ENCODE results near the gene SCAMP1. TPM values are rescaled to one million over a fixed set of nuclear protein-coding genes. Genes with fewer than 3 reads are reported as not detected.

SCAMP1 gene, protein sequence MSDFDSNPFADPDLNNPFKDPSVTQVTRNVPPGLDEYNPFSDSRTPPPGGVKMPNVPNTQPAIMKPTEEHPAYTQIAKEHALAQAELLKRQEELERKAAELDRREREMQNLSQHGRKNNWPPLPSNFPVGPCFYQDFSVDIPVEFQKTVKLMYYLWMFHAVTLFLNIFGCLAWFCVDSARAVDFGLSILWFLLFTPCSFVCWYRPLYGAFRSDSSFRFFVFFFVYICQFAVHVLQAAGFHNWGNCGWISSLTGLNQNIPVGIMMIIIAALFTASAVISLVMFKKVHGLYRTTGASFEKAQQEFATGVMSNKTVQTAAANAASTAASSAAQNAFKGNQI
- polyA plus RNA-seq (2012; rRNA removed) = 11.5 and 18.2 TPM in 2 replicates
- 17.2 and 20.0 TPM in 2 replicates for polyA plus RNA-seq (2012; cell fraction: cytosol; rRNA removed)
- polyA plus RNA-seq (2012; cell fraction: nucleus; rRNA removed) = 4.5 and 9.9 TPM in 2 replicates

- ChIA-PET CTCF (interaction anchor here (0.6 to 1.6 kb wide), 10 partner anchors 10 to 605 kb away, joined by 3 to 8 read pairs (median 4); partner anchors contain the start of gene AP3B1), POLR2A (interaction anchor here (0.6 to 3.4 kb wide), 7 partner anchors 9 to 665 kb away, joined by 3 to 29 read pairs (median 3); partner anchors contain the start of gene AP3B1)
- H3K79me2 ChIP-seq (ENCODE audit: insufficient read depth) = peaks cover 70% of the 10 kb centered on the region
- TF ChIP-seq ELF1 (IDR thresholded peaks at IDR 0.05) = peak; percentile 72
- peak; percentile 81 for TF ChIP-seq CHD2 (IDR thresholded peaks at IDR 0.05; ENCODE audit: low read length, partially characterized antibody)
- peak; percentile 23 for TF ChIP-seq SMC3 (IDR thresholded peaks at IDR 0.05; ENCODE audit: low read depth, low read length)
- TF ChIP-seq EZH2phosphoT487 (IDR thresholded peaks at IDR 0.05; ENCODE audit: borderline replicate concordance, low read depth) = no peak
- TF ChIP-seq, protein P1, sequence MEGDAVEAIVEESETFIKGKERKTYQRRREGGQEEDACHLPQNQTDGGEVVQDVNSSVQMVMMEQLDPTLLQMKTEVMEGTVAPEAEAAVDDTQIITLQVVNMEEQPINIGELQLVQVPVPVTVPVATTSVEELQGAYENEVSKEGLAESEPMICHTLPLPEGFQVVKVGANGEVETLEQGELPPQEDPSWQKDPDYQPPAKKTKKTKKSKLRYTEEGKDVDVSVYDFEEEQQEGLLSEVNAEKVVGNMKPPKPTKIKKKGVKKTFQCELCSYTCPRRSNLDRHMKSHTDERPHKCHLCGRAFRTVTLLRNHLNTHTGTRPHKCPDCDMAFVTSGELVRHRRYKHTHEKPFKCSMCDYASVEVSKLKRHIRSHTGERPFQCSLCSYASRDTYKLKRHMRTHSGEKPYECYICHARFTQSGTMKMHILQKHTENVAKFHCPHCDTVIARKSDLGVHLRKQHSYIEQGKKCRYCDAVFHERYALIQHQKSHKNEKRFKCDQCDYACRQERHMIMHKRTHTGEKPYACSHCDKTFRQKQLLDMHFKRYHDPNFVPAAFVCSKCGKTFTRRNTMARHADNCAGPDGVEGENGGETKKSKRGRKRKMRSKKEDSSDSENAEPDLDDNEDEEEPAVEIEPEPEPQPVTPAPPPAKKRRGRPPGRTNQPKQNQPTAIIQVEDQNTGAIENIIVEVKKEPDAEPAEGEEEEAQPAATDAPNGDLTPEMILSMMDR (IDR thresholded peaks at IDR 0.05) = no peak; the same call in 1 of the 2 replicates
- 0 out of 2 replicates have a peak, but pooled peaks have one; percentile 31 for TF ChIP-seq ZBTB33 (IDR thresholded peaks at IDR 0.05; ENCODE audit: borderline replicate concordance, low read depth)
- TF ChIP-seq TAF1 (IDR thresholded peaks at IDR 0.05; ENCODE audit: borderline replicate concordance, low read depth, low read length) = peak; percentile 71
- TF ChIP-seq TEAD4 (IDR thresholded peaks at IDR 0.05; ENCODE audit: borderline replicate concordance, insufficient read depth) = 0 out of 2 replicates have a peak, but pooled peaks have one; percentile 39
- TF ChIP-seq, protein P2, sequence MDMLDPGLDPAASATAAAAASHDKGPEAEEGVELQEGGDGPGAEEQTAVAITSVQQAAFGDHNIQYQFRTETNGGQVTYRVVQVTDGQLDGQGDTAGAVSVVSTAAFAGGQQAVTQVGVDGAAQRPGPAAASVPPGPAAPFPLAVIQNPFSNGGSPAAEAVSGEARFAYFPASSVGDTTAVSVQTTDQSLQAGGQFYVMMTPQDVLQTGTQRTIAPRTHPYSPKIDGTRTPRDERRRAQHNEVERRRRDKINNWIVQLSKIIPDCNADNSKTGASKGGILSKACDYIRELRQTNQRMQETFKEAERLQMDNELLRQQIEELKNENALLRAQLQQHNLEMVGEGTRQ (IDR thresholded peaks at IDR 0.05; ENCODE audit: borderline replicate concordance, low read depth, low read length) = no peak
- no peak for TF ChIP-seq FOXM1 (IDR thresholded peaks at IDR 0.05; ENCODE audit: low read depth)
- peak; percentile 12; the same call in 1 of the 2 replicates for TF ChIP-seq TCF12 (IDR thresholded peaks at IDR 0.05)
- no peak for TF ChIP-seq GATA2 (CRISPR knock-in tag; IDR thresholded peaks at IDR 0.05)
- no peak; the same call in 1 of the 2 replicates for TF ChIP-seq FOXJ3 (CRISPR knock-in tag; IDR thresholded peaks at IDR 0.05)
- no peak for TF ChIP-seq RXRA (IDR thresholded peaks at IDR 0.05; ENCODE audit: borderline replicate concordance, low read depth)
- peak; percentile 73 for TF ChIP-seq RFX5 (IDR thresholded peaks at IDR 0.05; ENCODE audit: low read length)
- peak; percentile 75 for TF ChIP-seq NRF1 (IDR thresholded peaks at IDR 0.05; ENCODE audit: low read depth, low read length)
- TF ChIP-seq, protein P3, sequence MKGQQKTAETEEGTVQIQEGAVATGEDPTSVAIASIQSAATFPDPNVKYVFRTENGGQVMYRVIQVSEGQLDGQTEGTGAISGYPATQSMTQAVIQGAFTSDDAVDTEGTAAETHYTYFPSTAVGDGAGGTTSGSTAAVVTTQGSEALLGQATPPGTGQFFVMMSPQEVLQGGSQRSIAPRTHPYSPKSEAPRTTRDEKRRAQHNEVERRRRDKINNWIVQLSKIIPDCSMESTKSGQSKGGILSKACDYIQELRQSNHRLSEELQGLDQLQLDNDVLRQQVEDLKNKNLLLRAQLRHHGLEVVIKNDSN (IDR thresholded peaks at IDR 0.05; ENCODE audit: borderline replicate concordance, low read depth) = no peak
- peak; percentile 75 for TF ChIP-seq YY1 (IDR thresholded peaks at IDR 0.05; ENCODE audit: low read depth)
- peak; percentile 62 for TF ChIP-seq GABPA (IDR thresholded peaks at IDR 0.05; ENCODE audit: low read depth)
- TF ChIP-seq EP300 (IDR thresholded peaks at IDR 0.05; ENCODE audit: borderline replicate concordance in 1 of 2, low read depth in 1 of 2, low read length in 1 of 2) = 0 out of 4 replicates have a peak, but pooled peaks of 1 of the 2 experiments have one; percentile 12
- TF ChIP-seq, protein P4, sequence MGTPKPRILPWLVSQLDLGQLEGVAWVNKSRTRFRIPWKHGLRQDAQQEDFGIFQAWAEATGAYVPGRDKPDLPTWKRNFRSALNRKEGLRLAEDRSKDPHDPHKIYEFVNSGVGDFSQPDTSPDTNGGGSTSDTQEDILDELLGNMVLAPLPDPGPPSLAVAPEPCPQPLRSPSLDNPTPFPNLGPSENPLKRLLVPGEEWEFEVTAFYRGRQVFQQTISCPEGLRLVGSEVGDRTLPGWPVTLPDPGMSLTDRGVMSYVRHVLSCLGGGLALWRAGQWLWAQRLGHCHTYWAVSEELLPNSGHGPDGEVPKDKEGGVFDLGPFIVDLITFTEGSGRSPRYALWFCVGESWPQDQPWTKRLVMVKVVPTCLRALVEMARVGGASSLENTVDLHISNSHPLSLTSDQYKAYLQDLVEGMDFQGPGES (IDR thresholded peaks at IDR 0.05; ENCODE audit: low read depth, low read length) = no peak; the same call in 1 of the 2 replicates
- no peak for TF ChIP-seq NFIC (IDR thresholded peaks at IDR 0.05; ENCODE audit: borderline replicate concordance)
Measured at GRCh38 chr5:78359831-78360673, at the start of gene SCAMP1. SCAMP1 (plus strand) TSS chr5:78360617; CDS start chr5:78360672, 55 bp downstream.

More at GRCh38 chr5:78359831-78360673, at the start of gene SCAMP1:
- Histone ChIP-seq H2AFZ (ENCODE audit: low read depth) (peak within 1 kb of the TSS; percentile 96), H4K20me1 (ENCODE audit: insufficient read depth) (peaks cover 4% of the 10 kb centered on the region; the same call in 1 of the 2 replicates), H3K27me3 (ENCODE audit: insufficient read depth) (no peaks in the 10 kb centered on the region), H3K9me2 (no peaks in the 10 kb centered on the region), H3K4me3 (ENCODE audit: low read depth in 2 of 2, low read length in 1 of 2) (peak within 1 kb of the TSS; percentile 89 to 96), H3K9me3 (no peaks in the 10 kb centered on the region), H3K4me2 (peak within 1 kb of the TSS; percentile 93), H3F3A (replicated peaks; ENCODE audit: insufficient read depth) (peaks cover 11% of the 10 kb centered on the region), H3K4me1 (ENCODE audit: control insufficient read depth in 1 of 2, insufficient read depth in 2 of 2, low read depth in 1 of 2, low read length in 1 of 2) (peaks cover 0 to 14% of the 10 kb centered on the region in 2 experiments; a peak in 2 of 4 replicates), H3K27ac (ENCODE audit: low read depth in 2 of 2, low read length in 1 of 2) (peak within 1 kb of the TSS; percentile 96 to 98), H3K36me3 (replicated peaks in 1 of 2; ENCODE audit: control insufficient read depth in 1 of 2, insufficient read depth in 2 of 2, low read length in 1 of 2) (peaks cover 14 to 24% of the 10 kb centered on the region in 2 experiments), H3K9ac (peak within 1 kb of the TSS; percentile 98)
- DNase-seq = peak; percentile 97
- under 1% methylated on average over 24 of the region's 79 CpGs for WGBS (ENCODE audit: low lambda C conversion rate)
